Measurements from ENCODE around the gene ATF5. TPM values are rescaled to one million over a fixed set of nuclear protein-coding genes. Genes with fewer than 3 reads are reported as not detected.

The ATF5 gene
- total and polyA plus RNA-seq, 2 of the 8 experiments (the other 6 are each of a cell fraction or from before 2014, with no cell fraction given) = 6.2 to 13.1 TPM

Small RNAs within 50 kb of the gene (microRNA-seq; reads per million reads assigned to microRNA genes)
- gene MIR4750 (ENCODE audit: borderline microRNAs expressed in 2 of 2, borderline number of aligned reads in 2 of 2, borderline replicate concordance in 1 of 2) = 0 to 1.8 reads per million in 2 experiments

Other genes starting within 250 kb of the ATF5 start
- 2.6 and 4.3 TPM in 2 replicates for gene ADM5, start 239.6 kb upstream of the ATF5 start, total RNA-seq (2021; fragmentation: NEBNext Ultra II Directional; extraction: Animal tissue kit (Norgen Biotek cat#: 25700))
- 2.5 and 5.4 TPM in 2 replicates for gene ADM5, start 239.6 kb upstream of the ATF5 start, polyA plus RNA-seq (2011; rRNA removed)
- 91.8 and 98.3 TPM in 2 replicates for gene CPT1C, start 238.1 kb upstream of the ATF5 start, total RNA-seq (2021; fragmentation: NEBNext Ultra II Directional; extraction: Animal tissue kit (Norgen Biotek cat#: 25700))
- gene CPT1C, start 238.1 kb upstream of the ATF5 start, polyA plus RNA-seq (2011; rRNA removed) = 79.6 and 122 TPM in 2 replicates
- not detected in 2 replicates for gene TSKS, start 165.9 kb upstream of the ATF5 start, total RNA-seq (2021; fragmentation: NEBNext Ultra II Directional; extraction: Animal tissue kit (Norgen Biotek cat#: 25700))
- 0.21 and 0.24 TPM in 2 replicates for gene TSKS, start 165.9 kb upstream of the ATF5 start, polyA plus RNA-seq (2011; rRNA removed)
- 105 and 109 TPM in 2 replicates for gene AP2A1, start 162.2 kb upstream of the ATF5 start, total RNA-seq (2021; fragmentation: NEBNext Ultra II Directional; extraction: Animal tissue kit (Norgen Biotek cat#: 25700))
- gene AP2A1, start 162.2 kb upstream of the ATF5 start, polyA plus RNA-seq (2011; rRNA removed) = 106 and 157 TPM in 2 replicates
- gene FUZ, start 115.9 kb upstream of the ATF5 start, total RNA-seq (2021; fragmentation: NEBNext Ultra II Directional; extraction: Animal tissue kit (Norgen Biotek cat#: 25700)) = 33.9 and 34.1 TPM in 2 replicates
- gene FUZ, start 115.9 kb upstream of the ATF5 start, polyA plus RNA-seq (2011; rRNA removed) = 28.4 and 43.8 TPM in 2 replicates
- gene MED25, start 110.9 kb upstream of the ATF5 start, total RNA-seq (2021; fragmentation: NEBNext Ultra II Directional; extraction: Animal tissue kit (Norgen Biotek cat#: 25700)) = 71.4 and 73.9 TPM in 2 replicates
- gene MED25, start 110.9 kb upstream of the ATF5 start, polyA plus RNA-seq (2011; rRNA removed) = 21.6 and 40.4 TPM in 2 replicates
- 251 and 261 TPM in 2 replicates for gene PTOV1, start 78.0 kb upstream of the ATF5 start, total RNA-seq (2021; fragmentation: NEBNext Ultra II Directional; extraction: Animal tissue kit (Norgen Biotek cat#: 25700))
- gene PTOV1, start 78.0 kb upstream of the ATF5 start, polyA plus RNA-seq (2011; rRNA removed) = 147 and 213 TPM in 2 replicates
- 105 TPM in 2 replicates for gene PNKP, start 61.6 kb upstream of the ATF5 start, total RNA-seq (2021; fragmentation: NEBNext Ultra II Directional; extraction: Animal tissue kit (Norgen Biotek cat#: 25700))
- gene PNKP, start 61.6 kb upstream of the ATF5 start, polyA plus RNA-seq (2011; rRNA removed) = 45.8 and 66.5 TPM in 2 replicates
- gene AKT1S1, start 51.9 kb upstream of the ATF5 start, total RNA-seq (2021; fragmentation: NEBNext Ultra II Directional; extraction: Animal tissue kit (Norgen Biotek cat#: 25700)) = 45.9 and 46.7 TPM in 2 replicates
- 40.7 and 73.3 TPM in 2 replicates for gene AKT1S1, start 51.9 kb upstream of the ATF5 start, polyA plus RNA-seq (2011; rRNA removed)
- 44.9 and 47.6 TPM in 2 replicates for gene TBC1D17, start 51.5 kb upstream of the ATF5 start, total RNA-seq (2021; fragmentation: NEBNext Ultra II Directional; extraction: Animal tissue kit (Norgen Biotek cat#: 25700))
- gene TBC1D17, start 51.5 kb upstream of the ATF5 start, polyA plus RNA-seq (2011; rRNA removed) = 30.3 and 53.7 TPM in 2 replicates
- gene IL4I1, start 32.3 kb upstream of the ATF5 start, total RNA-seq (2021; fragmentation: NEBNext Ultra II Directional; extraction: Animal tissue kit (Norgen Biotek cat#: 25700)) = 0.67 and 0.76 TPM in 2 replicates
- gene IL4I1, start 32.3 kb upstream of the ATF5 start, polyA plus RNA-seq (2011; rRNA removed) = 0.30 and 0.41 TPM in 2 replicates
- gene NUP62, start 299 bp downstream of the ATF5 start, total RNA-seq (2021; fragmentation: NEBNext Ultra II Directional; extraction: Animal tissue kit (Norgen Biotek cat#: 25700)) = 106 and 107 TPM in 2 replicates
- gene NUP62, start 299 bp downstream of the ATF5 start, polyA plus RNA-seq (2011; rRNA removed) = 50.0 and 60.0 TPM in 2 replicates
- not detected in 2 replicates for gene SIGLEC11, start 32.0 kb downstream of the ATF5 start, total RNA-seq (2021; fragmentation: NEBNext Ultra II Directional; extraction: Animal tissue kit (Norgen Biotek cat#: 25700))
- gene SIGLEC11, start 32.0 kb downstream of the ATF5 start, polyA plus RNA-seq (2011; rRNA removed) = 0.14 and 0.18 TPM in 2 replicates
- gene VRK3, start 96.2 kb downstream of the ATF5 start, total RNA-seq (2021; fragmentation: NEBNext Ultra II Directional; extraction: Animal tissue kit (Norgen Biotek cat#: 25700)) = 34.5 and 36.1 TPM in 2 replicates
- 18.4 and 21.3 TPM in 2 replicates for gene VRK3, start 96.2 kb downstream of the ATF5 start, polyA plus RNA-seq (2011; rRNA removed)
- gene ZNF473, start 96.8 kb downstream of the ATF5 start, total RNA-seq (2021; fragmentation: NEBNext Ultra II Directional; extraction: Animal tissue kit (Norgen Biotek cat#: 25700)) = 11.0 and 11.7 TPM in 2 replicates
- 5.2 and 5.8 TPM in 2 replicates for gene ZNF473, start 96.8 kb downstream of the ATF5 start, polyA plus RNA-seq (2011; rRNA removed)
- gene IZUMO2, start 234.1 kb downstream of the ATF5 start, total RNA-seq (2021; fragmentation: NEBNext Ultra II Directional; extraction: Animal tissue kit (Norgen Biotek cat#: 25700)) = 0.94 and 1.7 TPM in 2 replicates
- gene IZUMO2, start 234.1 kb downstream of the ATF5 start, polyA plus RNA-seq (2011; rRNA removed) = 1.9 TPM in 2 replicates

All from H1 (cell line).